GOT3 (cell line): ENCODE measurements around the gene PARG.
"Not testable (repeated sequence)": the region's sequence is repeated elsewhere in the genome, so short reads cannot be mapped to it uniquely, and the experiment has no call there.

Experiments
- DNase-seq: peaks from one replicate; lab custom pipeline; 2025; ENCODE audit warnings: mixed read lengths; lab: John Stamatoyannopoulos, UW

PARG gene

GRCh38 chr10:49830016-49830415 is 111.8 kb downstream of the PARG start:
- no peak for DNase-seq

- DNase-seq = no peak
Measured at GRCh38 chr10:49827297-49827696, 114.5 kb downstream of the PARG start.

- DNase-seq = no peak
Measured at GRCh38 chr10:49819234-49819958, 122.4 kb downstream of the PARG start.

GRCh38 chr10:49817845-49818244 is 124.0 kb downstream of the PARG start:
- DNase-seq = no peak

- DNase-seq = no peak
Measured at GRCh38 chr10:49803988-49804387, 137.8 kb downstream of the PARG start.

- DNase-seq = no peak
Measured at GRCh38 chr10:49798275-49798674, 143.6 kb downstream of the PARG start.

GRCh38 chr10:49791100-49791499 is 150.7 kb downstream of the PARG start:
- DNase-seq = no peak

- no peak for DNase-seq
Measured at GRCh38 chr10:49784681-49785080, 157.1 kb downstream of the PARG start.

- no peak for DNase-seq
Measured at GRCh38 chr10:49783645-49784044, 158.2 kb downstream of the PARG start.

- DNase-seq = no peak
Measured at GRCh38 chr10:49781247-49781646, 160.6 kb downstream of the PARG start.

GRCh38 chr10:49778197-49778596 is 163.6 kb downstream of the PARG start:
- no peak for DNase-seq

GRCh38 chr10:49776851-49777250 is 165.0 kb downstream of the PARG start:
- no peak for DNase-seq

- no peak for DNase-seq
Measured at GRCh38 chr10:49775014-49775413, 166.8 kb downstream of the PARG start.

- DNase-seq = not testable (repeated sequence)
Measured at GRCh38 chr10:49772944-49773343, 168.9 kb downstream of the PARG start.

GRCh38 chr10:49771046-49771445 is 170.8 kb downstream of the PARG start:
- not testable (repeated sequence) for DNase-seq

- no peak for DNase-seq
Measured at GRCh38 chr10:49769692-49770091, 172.1 kb downstream of the PARG start.

GRCh38 chr10:49768731-49769130 is 173.1 kb downstream of the PARG start:
- DNase-seq = no peak

GRCh38 chr10:49768329-49768728 is 173.5 kb downstream of the PARG start:
- no peak for DNase-seq
